Epithelial cell of proximal tubule (primary cell): ENCODE measurements around the gene PRCP. TPM values are rescaled to one million over a fixed set of nuclear protein-coding genes. Genes with fewer than 3 reads are reported as not detected.
"Not testable (repeated sequence)": the region's sequence is repeated elsewhere in the genome, so short reads cannot be mapped to it uniquely, and the experiment has no call there.

ENCODE experiments used
- DNase-seq: peaks from one replicate; pipeline ENCODE4 v3.0.0-alpha.2; 2011; ENCODE audit warnings: low read depth
- H3K4me3 ChIP-seq: 2 replicates; pipeline ENCODE4 v1.5.1; 2011; ENCODE audit warnings: low read depth, mild to moderate bottlenecking, low read length
- CTCF ChIP-seq: conservative IDR thresholded peaks from 2 replicates; pipeline ENCODE4 v1.5.1; 2012; ENCODE audit warnings: low read depth, mild to moderate bottlenecking, low read length
- total RNA-seq: library from RNA; depleted of rRNA; stranded (reverse); fragments of >200 nt; gene quantifications from 2 replicates; pipeline ENCODE4 v1.2.3, GENCODE V29; 2015

The PRCP gene
- total RNA-seq, 1 donor from 2014 or later: 22.2 TPM

- peak; percentile 30 for DNase-seq
- TF ChIP-seq CTCF: no peak
- H3K4me3 ChIP-seq: no peak overlapping the region
Measured at GRCh38 chr11:82858556-82859091, 41.6 kb downstream of the PRCP start.

GRCh38 chr11:82858133-82858532, 42.1 kb downstream of the PRCP start:
- H3K4me3 ChIP-seq: no peak overlapping the region
- TF ChIP-seq CTCF: no peak
- DNase-seq: no peak

- no peak for TF ChIP-seq CTCF
Measured at GRCh38 chr11:82857145-82857544, 43.1 kb downstream of the PRCP start.

GRCh38 chr11:82855616-82856015, 44.6 kb downstream of the PRCP start:
- no peak overlapping the region for H3K4me3 ChIP-seq
- TF ChIP-seq CTCF: no peak
- DNase-seq: no peak

More at GRCh38 chr11:82857145-82857544, 43.1 kb downstream of the PRCP start:
- no peak overlapping the region for H3K4me3 ChIP-seq
- no peak for DNase-seq

GRCh38 chr11:82854916-82855315, 45.3 kb downstream of the PRCP start:
- H3K4me3 ChIP-seq, DNase-seq: not testable (repeated sequence)

GRCh38 chr11:82854242-82854641, 46.0 kb downstream of the PRCP start:
- H3K4me3 ChIP-seq: no peak overlapping the region
- no peak for TF ChIP-seq CTCF
- DNase-seq: no peak

GRCh38 chr11:82848829-82849228, 51.4 kb downstream of the PRCP start:
- H3K4me3 ChIP-seq: no peak overlapping the region
- no peak for DNase-seq
- no peak for TF ChIP-seq CTCF
